ENCODE measurements around the gene C17orf58.

C17orf58 gene

GRCh38 chr17:67959510-67959909 is 36.8 kb downstream of the C17orf58 start:
- no peak for DNase-seq (ENCODE audit: low read depth in 2 of 2)

GRCh38 chr17:67950945-67951344 is 45.3 kb downstream of the C17orf58 start:
- DNase-seq (ENCODE audit: low read depth in 2 of 2) = no peak

GRCh38 chr17:67947325-67947813 is 48.9 kb downstream of the C17orf58 start:
- no peak for DNase-seq (ENCODE audit: low read depth in 2 of 2)

GRCh38 chr17:67946513-67946912 is 49.8 kb downstream of the C17orf58 start:
- no peak for DNase-seq (ENCODE audit: low read depth in 2 of 2)

GRCh38 chr17:67944035-67944434 is 52.2 kb downstream of the C17orf58 start:
- no peak for DNase-seq (ENCODE audit: low read depth in 2 of 2)

- no peak for DNase-seq (ENCODE audit: low read depth in 2 of 2)
These were observed 53.5 kb downstream of the C17orf58 start for GRCh38 chr17:67942810-67943209.

All from stimulated activated CD4-positive, alpha-beta T cell treated with anti-CD3 and anti-CD28 coated beads, Interleukin-12 subunit alpha, Interleukin-12 subunit beta, amount 100 ng/mL, for 24 hours (primary cell).